Astrocyte (in vitro differentiated cells and primary cell): ENCODE results near the gene ASAP2. TPM values are rescaled to one million over a fixed set of nuclear protein-coding genes. Genes with fewer than 3 reads are reported as not detected.
A peak's percentile ranks its signal among the peaks of the same experiment; 100 is the strongest.

ENCODE experiments used
- DNase-seq: peaks from one replicate; pipeline ENCODE4 v3.0.0-alpha.2; 2010; ENCODE audit warnings: low read depth
- FAIRE-seq: peaks from 2 replicates; lab custom pipeline; 2011; peaks lifted over from hg19 to GRCh38; lab: Jason Lieb, UNC
- H2AFZ ChIP-seq: 2 replicates; pipeline ENCODE4 v1.6.0; 2012; ENCODE audit warnings: low read depth, low read length, inconsistent platforms
- H3K27ac ChIP-seq: 2 replicates; pipeline ENCODE4 v1.5.1; 2011; ENCODE audit warnings: low read depth, low read length, inconsistent platforms
- H3K27me3 ChIP-seq: 2 replicates; pipeline ENCODE4 v1.6.0; 2011; ENCODE audit warnings: low read length, inconsistent platforms; ENCODE audit not compliant: insufficient read depth
- H3K36me3 ChIP-seq: 2 replicates; pipeline ENCODE4 v1.5.1; 2011; ENCODE audit warnings: low read length, inconsistent platforms; ENCODE audit not compliant: insufficient read depth
- H3K4me1 ChIP-seq: 2 replicates; pipeline ENCODE4 v1.5.1; 2011; ENCODE audit warnings: low read length, inconsistent platforms; ENCODE audit not compliant: insufficient read depth
- H3K4me2 ChIP-seq: 2 replicates; pipeline ENCODE4 v1.6.0; 2012; ENCODE audit warnings: low read length, inconsistent platforms
- H3K4me3 ChIP-seq: 2 replicates; pipeline ENCODE4 v1.5.1; 2011; ENCODE audit warnings: low read depth, mild to moderate bottlenecking, low read length, inconsistent platforms; ENCODE audit not compliant: insufficient read depth
- H3K79me2 ChIP-seq: 2 replicates; pipeline ENCODE4 v1.6.0; 2012; ENCODE audit warnings: mild to moderate bottlenecking, low read length, inconsistent platforms; ENCODE audit not compliant: insufficient read depth
- H3K9ac ChIP-seq: 2 replicates; pipeline ENCODE4 v1.6.0; 2012; ENCODE audit warnings: mild to moderate bottlenecking, low read length, inconsistent platforms
- H3K9me3 ChIP-seq: 2 replicates; pipeline ENCODE4 v1.5.1; 2012; ENCODE audit warnings: low read depth, mild to moderate bottlenecking, low read length, inconsistent platforms; ENCODE audit not compliant: insufficient read depth
- H4K20me1 ChIP-seq: 2 replicates; pipeline ENCODE4 v1.6.0; 2012; ENCODE audit warnings: low read length, inconsistent platforms; ENCODE audit not compliant: insufficient read depth
- H3K27ac Mint-ChIP-seq: one replicate; pipeline ENCODE4 v1.8.0; 2021; ENCODE audit warnings: mild to moderate bottlenecking, mixed read lengths; ENCODE audit not compliant: unreplicated experiment
- H3K27me3 Mint-ChIP-seq: one replicate; pipeline ENCODE4 v1.8.0; 2021; ENCODE audit warnings: low read depth, mixed read lengths; ENCODE audit not compliant: unreplicated experiment
- H3K36me3 Mint-ChIP-seq: one replicate; pipeline ENCODE4 v1.8.0; 2021; ENCODE audit warnings: low read depth, mixed read lengths; ENCODE audit not compliant: unreplicated experiment
- H3K4me1 Mint-ChIP-seq: one replicate; pipeline ENCODE4 v1.8.0; 2021; ENCODE audit warnings: low read depth, mixed read lengths; ENCODE audit not compliant: unreplicated experiment
- H3K4me3 Mint-ChIP-seq: one replicate; pipeline ENCODE4 v1.8.0; 2021; ENCODE audit warnings: mild to moderate bottlenecking, moderate library complexity, mixed read lengths; ENCODE audit not compliant: unreplicated experiment
- H3K9me3 Mint-ChIP-seq: one replicate; pipeline ENCODE4 v1.8.0; 2021; ENCODE audit warnings: mild to moderate bottlenecking, mixed read lengths; ENCODE audit not compliant: unreplicated experiment
- EZH2 ChIP-seq: IDR thresholded peaks from 2 replicates; pipeline ENCODE4 v1.6.1; 2012; ENCODE audit warnings: mild to moderate bottlenecking, low read length, inconsistent platforms; ENCODE audit not compliant: insufficient read depth
- total RNA-seq: library from RNA; stranded (reverse); gene quantifications from 2 replicates; pipeline ENCODE4 v1.2.1, GENCODE V29; 2021
- TF ChIP-seq, protein P1 (sequence below): IDR thresholded peaks from 2 replicates; pipeline ENCODE4 v1.5.1; 2011; ENCODE audit warnings: low read depth, mild to moderate bottlenecking, inconsistent platforms, low read length, moderate library complexity; ENCODE audit not compliant: insufficient read depth

The ASAP2 gene
- total RNA-seq, 1 donor from 2014 or later, result 62.6 TPM

DNA sequence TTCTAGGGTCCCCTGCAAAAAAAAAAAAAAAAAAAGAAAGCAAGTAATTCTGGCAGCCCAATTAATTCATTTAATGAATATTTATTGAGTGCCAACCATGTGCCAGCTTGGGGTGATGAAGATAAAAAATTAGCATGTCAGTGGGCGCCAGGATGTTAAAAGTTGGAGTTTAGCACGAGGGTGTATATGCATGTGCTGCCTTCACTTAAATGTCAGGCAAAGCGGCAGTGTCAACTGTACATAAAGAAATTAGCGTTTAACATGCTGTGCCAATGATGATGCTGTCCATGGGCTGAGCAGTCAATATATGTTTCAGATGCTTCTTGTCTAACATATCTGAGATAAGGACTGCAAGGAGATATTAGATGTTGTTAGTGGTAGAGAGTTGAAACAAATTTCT, 49.5 kb downstream of the ASAP2 start:
- H3K9ac ChIP-seq, result no peak overlapping the region
- H3K27me3 ChIP-seq, result no peaks in the 10 kb centered on the region
- no peak overlapping the region for H2AFZ ChIP-seq
- Mint-ChIP-seq H3K4me1 (peaks cover 51% of the 10 kb centered on the region), H3K9me3 (peaks cover 2% of the 10 kb centered on the region), H3K4me3 (no peak overlapping the region), H3K36me3 (peaks cover 5% of the 10 kb centered on the region), H3K27me3 (no peaks in the 10 kb centered on the region), H3K27ac (no peak overlapping the region)
- H3K36me3 ChIP-seq, result no peaks in the 10 kb centered on the region
- peaks cover 49% of the 10 kb centered on the region for H4K20me1 ChIP-seq
- FAIRE-seq (no peak), DNase-seq (no peak)
- no peaks in the 10 kb centered on the region for H3K9me3 ChIP-seq
- peaks cover 40% of the 10 kb centered on the region for H3K4me1 ChIP-seq
- TF ChIP-seq, protein P1, sequence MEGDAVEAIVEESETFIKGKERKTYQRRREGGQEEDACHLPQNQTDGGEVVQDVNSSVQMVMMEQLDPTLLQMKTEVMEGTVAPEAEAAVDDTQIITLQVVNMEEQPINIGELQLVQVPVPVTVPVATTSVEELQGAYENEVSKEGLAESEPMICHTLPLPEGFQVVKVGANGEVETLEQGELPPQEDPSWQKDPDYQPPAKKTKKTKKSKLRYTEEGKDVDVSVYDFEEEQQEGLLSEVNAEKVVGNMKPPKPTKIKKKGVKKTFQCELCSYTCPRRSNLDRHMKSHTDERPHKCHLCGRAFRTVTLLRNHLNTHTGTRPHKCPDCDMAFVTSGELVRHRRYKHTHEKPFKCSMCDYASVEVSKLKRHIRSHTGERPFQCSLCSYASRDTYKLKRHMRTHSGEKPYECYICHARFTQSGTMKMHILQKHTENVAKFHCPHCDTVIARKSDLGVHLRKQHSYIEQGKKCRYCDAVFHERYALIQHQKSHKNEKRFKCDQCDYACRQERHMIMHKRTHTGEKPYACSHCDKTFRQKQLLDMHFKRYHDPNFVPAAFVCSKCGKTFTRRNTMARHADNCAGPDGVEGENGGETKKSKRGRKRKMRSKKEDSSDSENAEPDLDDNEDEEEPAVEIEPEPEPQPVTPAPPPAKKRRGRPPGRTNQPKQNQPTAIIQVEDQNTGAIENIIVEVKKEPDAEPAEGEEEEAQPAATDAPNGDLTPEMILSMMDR, result no peak
- no peak for TF ChIP-seq EZH2
- H3K4me2 ChIP-seq, result peak overlapping the region; percentile 45
- peaks cover 92% of the 10 kb centered on the region for H3K79me2 ChIP-seq
- no peak overlapping the region for H3K4me3 ChIP-seq
- H3K27ac ChIP-seq, result no peak overlapping the region

DNA sequence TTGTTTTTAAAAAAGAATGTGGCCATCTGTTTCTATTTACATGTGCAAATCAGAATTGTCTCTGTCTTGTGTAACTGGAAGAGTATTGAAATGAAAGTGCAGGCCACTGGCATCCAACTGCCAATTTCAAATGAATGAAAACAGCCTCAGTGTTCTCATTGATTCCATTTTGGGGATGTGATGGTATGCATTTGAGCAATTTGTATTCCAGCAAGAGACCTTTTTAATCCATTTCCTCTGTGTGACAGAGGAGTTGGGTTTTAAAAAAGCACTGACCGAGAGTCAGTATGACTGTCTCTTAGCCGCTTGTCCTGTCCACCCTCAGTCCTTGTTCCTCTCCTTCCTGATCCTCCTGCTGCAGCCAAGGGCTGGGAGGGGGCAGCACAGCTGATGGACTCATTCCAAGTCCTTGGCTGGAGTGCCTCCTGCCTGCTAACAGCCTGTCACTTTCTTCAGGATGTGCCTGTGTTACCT, 50.0 kb downstream of the ASAP2 start:
- Histone ChIP-seq H2AFZ (no peak overlapping the region), H3K4me3 (no peak overlapping the region), H3K27me3 (no peaks in the 10 kb centered on the region), H3K9me3 (no peaks in the 10 kb centered on the region), H3K4me2 (peak overlapping the region; percentile 45), H3K9ac (peak overlapping the region; percentile 27), H3K27ac (no peak overlapping the region), H3K4me1 (peaks cover 35% of the 10 kb centered on the region), H4K20me1 (peaks cover 53% of the 10 kb centered on the region), H3K79me2 (peaks cover 92% of the 10 kb centered on the region), H3K36me3 (no peaks in the 10 kb centered on the region)
- Mint-ChIP-seq H3K27me3 (no peaks in the 10 kb centered on the region), H3K36me3 (peaks cover 5% of the 10 kb centered on the region), H3K27ac (no peak overlapping the region), H3K4me1 (peaks cover 51% of the 10 kb centered on the region), H3K4me3 (no peak overlapping the region), H3K9me3 (peaks cover 2% of the 10 kb centered on the region)
- FAIRE-seq, result no peak
- no peak for TF ChIP-seq EZH2
- TF ChIP-seq, protein P1, result no peak
- DNase-seq, result no peak

DNA sequence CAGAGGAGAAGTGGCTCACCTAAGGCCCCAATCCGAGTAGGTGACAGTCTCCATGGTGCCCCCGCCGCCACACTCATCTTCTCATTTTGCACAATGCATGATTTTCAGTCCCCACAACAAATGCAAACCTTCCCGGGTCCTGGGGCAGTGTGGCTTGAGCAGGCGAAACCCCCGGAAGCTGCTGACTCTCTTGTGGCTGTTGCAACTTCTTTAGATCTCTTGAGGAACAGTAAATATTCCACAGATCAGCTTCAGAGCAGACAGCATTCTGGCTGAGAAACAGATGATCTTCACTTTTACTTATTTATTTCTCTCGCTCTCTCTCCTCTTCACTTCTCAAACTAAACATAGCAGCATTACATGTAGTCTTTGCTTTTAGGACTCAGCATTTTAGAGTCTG, 51.9 kb downstream of the ASAP2 start:
- Mint-ChIP-seq H3K4me3 (no peak overlapping the region), H3K4me1 (peaks cover 60% of the 10 kb centered on the region), H3K27me3 (no peaks in the 10 kb centered on the region), H3K27ac (peak overlapping the region; percentile 58), H3K36me3 (peaks cover 1% of the 10 kb centered on the region), H3K9me3 (peaks cover 2% of the 10 kb centered on the region)
- peak overlapping the region; percentile 27 for H2AFZ ChIP-seq
- H3K4me3 ChIP-seq, result no peak overlapping the region
- peaks cover 93% of the 10 kb centered on the region for H3K79me2 ChIP-seq
- TF ChIP-seq, protein P1, result no peak
- no peak for TF ChIP-seq EZH2
- H3K4me2 ChIP-seq, result peak overlapping the region; percentile 60
- peaks cover 40% of the 10 kb centered on the region for H3K4me1 ChIP-seq
- no peaks in the 10 kb centered on the region for H3K9me3 ChIP-seq
- no peak for DNase-seq
- FAIRE-seq, result no peak
- peak overlapping the region; percentile 4 for H3K27ac ChIP-seq
- no peaks in the 10 kb centered on the region for H3K27me3 ChIP-seq
- peak overlapping the region; percentile 52 for H3K9ac ChIP-seq
- peaks cover 70% of the 10 kb centered on the region for H4K20me1 ChIP-seq
- no peaks in the 10 kb centered on the region for H3K36me3 ChIP-seq
